Measurements from ENCODE around the gene GLRX3. TPM values are rescaled to one million over a fixed set of nuclear protein-coding genes. Genes with fewer than 3 reads are reported as not detected.
A peak's percentile ranks its signal among the peaks of the same experiment; 100 is the strongest.
"Not testable (repeated sequence)": the region's sequence is repeated elsewhere in the genome, so short reads cannot be mapped to it uniquely, and the experiment has no call there.

Gene GLRX3
- total and polyA plus RNA-seq, 7 experiments from 2014 or later, result 30.1 to 74.7 (median 44.2) TPM

GRCh38 chr10:130195746-130196294 is 59.6 kb downstream of the GLRX3 start:
- Histone ChIP-seq H3K27me3 (ENCODE audit: control insufficient read depth in 2 of 2, insufficient read depth in 2 of 2, low read length in 2 of 2) (no peaks in the 10 kb centered on the region), H3K36me3 (ENCODE audit: control insufficient read depth in 2 of 3, insufficient read depth in 3 of 3, low read length in 3 of 3) (no peaks in the 10 kb centered on the region), H3K9me3 (ENCODE audit: control insufficient read depth in 2 of 3, low read length in 3 of 3) (no peaks in the 10 kb centered on the region), H3K27ac (ENCODE audit: low read depth, low read length) (no peak overlapping the region), H3K4me1 (ENCODE audit: control insufficient read depth in 2 of 2, insufficient read depth in 2 of 2, low read length in 2 of 2) (no peaks in the 10 kb centered on the region), H3K4me3 (ENCODE audit: low read length) (no peak overlapping the region)
- ChIA-PET CTCF (interaction anchor here (1.1 kb wide), 1 partner anchor 9 kb away, joined by 3 read pairs; no protein-coding TSS in a partner anchor), POLR2A (no interaction called here)
- intact Hi-C loops (cut with micrococcal nuclease), result loop anchor here in 1 of 2 donors (10.0 kb wide), 1 partner anchor 139 kb away; no protein-coding TSS in a partner anchor
- Mint-ChIP-seq H3K4me1 (peaks cover 0 to 9% (median 7%) of the 10 kb centered on the region in 7 donors), H3K36me3 (peaks cover 0 to 5% (median 0%) of the 10 kb centered on the region in 5 donors), H3K9me3 (peaks cover 0 to 1% (median 0%) of the 10 kb centered on the region in 11 donors), H3K4me3 (no peak overlapping the region), H3K27ac (no peak overlapping the region), H3K27me3 (peaks cover 6 to 21% (median 9%) of the 10 kb centered on the region in 5 donors)
- ATAC-seq (no peak), DNase-seq (no peak)

- CTCF ChIA-PET, result interaction anchor here (1.1 kb wide), 1 partner anchor 10 kb away, joined by 3 read pairs; no protein-coding TSS in a partner anchor
Observed at GRCh38 chr10:130196511-130197487, 60.6 kb downstream of the GLRX3 start.

GRCh38 chr10:130198651-130199050 is 62.5 kb downstream of the GLRX3 start:
- POLR2A ChIA-PET, result no interaction called here
- intact Hi-C loops (cut with micrococcal nuclease), result loop anchor here in 1 of 2 donors (10.0 kb wide), 1 partner anchor 136 kb away; no protein-coding TSS in a partner anchor
- ATAC-seq (no peak), DNase-seq (no peak)
- no peaks in the 10 kb centered on the region for H3K9me3 ChIP-seq (ENCODE audit: control insufficient read depth in 2 of 3, low read length in 3 of 3)
- H3K27ac ChIP-seq (ENCODE audit: low read depth, low read length), result no peak overlapping the region
- H3K9me3 Mint-ChIP-seq, result peaks cover 0 to 1% (median 0%) of the 10 kb centered on the region in 11 donors
- H3K36me3 Mint-ChIP-seq, result peaks cover 0 to 5% (median 0%) of the 10 kb centered on the region in 5 donors
- no peaks in the 10 kb centered on the region for H3K4me1 ChIP-seq (ENCODE audit: control insufficient read depth in 2 of 2, insufficient read depth in 2 of 2, low read length in 2 of 2)
- H3K36me3 ChIP-seq (ENCODE audit: control insufficient read depth in 2 of 3, insufficient read depth in 3 of 3, low read length in 3 of 3), result no peaks in the 10 kb centered on the region
- H3K27me3 ChIP-seq (ENCODE audit: control insufficient read depth in 2 of 2, insufficient read depth in 2 of 2, low read length in 2 of 2), result no peaks in the 10 kb centered on the region
- H3K4me3 ChIP-seq (ENCODE audit: low read length), result no peak overlapping the region
- H3K4me3 Mint-ChIP-seq, result no peak overlapping the region
- CTCF ChIA-PET, result interaction anchor here (0.6 kb wide), 1 partner anchor 114 kb away, joined by 5 read pairs; no protein-coding TSS in a partner anchor
- H3K4me1 Mint-ChIP-seq, result peaks cover 0 to 3% (median 0%) of the 10 kb centered on the region in 7 donors
- H3K27me3 Mint-ChIP-seq, result peaks cover 0 to 4% (median 0%) of the 10 kb centered on the region in 5 donors
- no peak overlapping the region for H3K27ac Mint-ChIP-seq

More at GRCh38 chr10:130196511-130197487, 60.6 kb downstream of the GLRX3 start:
- Mint-ChIP-seq H3K4me1 (peaks cover 0 to 3% (median 1%) of the 10 kb centered on the region in 7 donors), H3K9me3 (peaks cover 0 to 1% (median 0%) of the 10 kb centered on the region in 11 donors), H3K4me3 (no peak overlapping the region), H3K27ac (no peak overlapping the region), H3K27me3 (peaks cover 1 to 13% (median 3%) of the 10 kb centered on the region in 5 donors), H3K36me3 (peaks cover 0 to 5% (median 0%) of the 10 kb centered on the region in 5 donors)
- ATAC-seq, result no peak
- POLR2A ChIA-PET, result no interaction called here
- intact Hi-C loops (cut with micrococcal nuclease), result loop anchor here in 1 of 2 donors (10.0 kb wide), 1 partner anchor 138 kb away; no protein-coding TSS in a partner anchor
- no peaks in the 10 kb centered on the region for H3K9me3 ChIP-seq (ENCODE audit: control insufficient read depth in 2 of 3, low read length in 3 of 3)
- H3K27me3 ChIP-seq (ENCODE audit: control insufficient read depth in 2 of 2, insufficient read depth in 2 of 2, low read length in 2 of 2), result no peaks in the 10 kb centered on the region
- no peak for DNase-seq
- H3K36me3 ChIP-seq (ENCODE audit: control insufficient read depth in 2 of 3, insufficient read depth in 3 of 3, low read length in 3 of 3), result no peaks in the 10 kb centered on the region
- no peak overlapping the region for H3K4me3 ChIP-seq (ENCODE audit: low read length)
- no peak overlapping the region for H3K27ac ChIP-seq (ENCODE audit: low read depth, low read length)
- H3K4me1 ChIP-seq (ENCODE audit: control insufficient read depth in 2 of 2, insufficient read depth in 2 of 2, low read length in 2 of 2), result no peaks in the 10 kb centered on the region

DNA sequence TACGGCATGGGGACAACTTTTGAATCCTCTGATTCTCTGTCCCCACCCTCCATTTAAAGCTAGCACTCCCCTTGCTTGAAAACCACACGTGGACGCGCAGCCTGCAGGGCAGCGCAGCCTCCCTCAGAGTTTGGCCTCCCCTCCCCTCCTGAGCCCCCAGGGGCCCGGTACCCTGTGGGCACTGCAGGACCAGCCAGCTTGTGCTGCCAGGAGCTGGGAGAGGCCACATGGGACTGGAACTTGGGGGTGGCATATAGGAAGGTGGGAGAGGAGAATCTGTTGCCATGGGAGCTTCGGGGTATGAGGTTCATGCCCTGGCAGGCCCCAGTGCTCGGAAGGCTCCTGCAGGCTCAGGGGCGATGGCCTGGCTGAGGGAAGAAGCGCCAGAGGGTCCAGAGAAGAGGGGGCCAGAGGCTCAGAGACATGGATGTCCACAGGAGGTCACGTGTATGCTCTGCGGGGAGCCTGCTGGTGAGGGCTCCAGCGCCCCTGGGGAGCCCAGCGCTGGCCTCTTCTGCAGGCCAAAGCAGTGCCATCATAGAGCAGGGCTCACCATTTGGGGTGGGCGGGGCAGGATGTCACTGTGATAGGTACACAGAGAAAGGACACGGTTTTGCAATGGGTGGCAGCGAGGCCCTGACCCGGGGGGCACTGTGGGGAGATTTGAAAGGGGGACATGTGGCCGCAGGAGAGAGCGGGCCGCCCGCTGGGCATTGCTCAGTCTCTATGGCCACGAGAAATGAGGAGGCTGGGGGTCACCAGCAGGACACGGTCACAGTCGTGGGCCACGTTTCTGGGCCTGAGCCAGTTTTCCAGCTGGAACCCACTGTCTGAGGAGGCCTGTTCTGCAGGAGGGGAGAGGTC is 64.2 kb downstream of the GLRX3 start:
- CTCF ChIA-PET, result interaction anchor here (0.5 kb wide), 1 partner anchor 68 kb away, joined by 3 read pairs; no protein-coding TSS in a partner anchor
- Mint-ChIP-seq H3K4me3 (no peak overlapping the region), H3K27me3 (no peaks in the 10 kb centered on the region), H3K36me3 (peaks cover 0 to 5% (median 0%) of the 10 kb centered on the region in 5 donors), H3K9me3 (peaks cover 0 to 1% (median 0%) of the 10 kb centered on the region in 11 donors), H3K27ac (no peak overlapping the region), H3K4me1 (no peaks in the 10 kb centered on the region)
- no peak overlapping the region for H3K27ac ChIP-seq (ENCODE audit: low read depth, low read length)
- intact Hi-C loops (cut with micrococcal nuclease), result no loop called here
- DNase-seq (no peak), ATAC-seq (peak; percentile 6)
- POLR2A ChIA-PET, result no interaction called here
- H3K9me3 ChIP-seq (ENCODE audit: control insufficient read depth in 2 of 3, low read length in 3 of 3), result no peaks in the 10 kb centered on the region
- H3K4me1 ChIP-seq (ENCODE audit: control insufficient read depth in 2 of 2, insufficient read depth in 2 of 2, low read length in 2 of 2), result no peaks in the 10 kb centered on the region
- no peaks in the 10 kb centered on the region for H3K27me3 ChIP-seq (ENCODE audit: control insufficient read depth in 2 of 2, insufficient read depth in 2 of 2, low read length in 2 of 2)
- no peak overlapping the region for H3K4me3 ChIP-seq (ENCODE audit: low read length)
- no peaks in the 10 kb centered on the region for H3K36me3 ChIP-seq (ENCODE audit: control insufficient read depth in 2 of 3, insufficient read depth in 3 of 3, low read length in 3 of 3)

DNA sequence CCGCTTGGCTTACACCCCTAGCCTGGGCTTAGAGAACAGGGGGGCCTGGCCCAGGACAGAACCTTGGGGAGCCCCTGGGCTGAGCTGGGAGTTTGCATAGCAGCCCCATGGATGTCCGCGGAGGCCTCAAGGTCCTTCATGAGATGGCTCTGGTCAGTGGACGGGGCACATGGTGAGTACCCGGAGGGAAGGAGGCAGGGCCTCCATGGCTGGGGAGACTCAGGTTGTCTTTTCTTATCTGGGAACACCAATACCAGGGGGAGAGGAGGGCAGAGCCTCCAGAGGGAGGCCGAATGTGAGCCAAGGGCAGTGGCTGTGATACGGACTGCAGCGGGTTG is 64.8 kb downstream of the GLRX3 start:
- Histone ChIP-seq H3K4me3 (ENCODE audit: low read length) (no peak overlapping the region), H3K36me3 (ENCODE audit: control insufficient read depth in 2 of 3, insufficient read depth in 3 of 3, low read length in 3 of 3) (no peaks in the 10 kb centered on the region), H3K9me3 (ENCODE audit: control insufficient read depth in 2 of 3, low read length in 3 of 3) (no peaks in the 10 kb centered on the region), H3K27ac (ENCODE audit: low read depth, low read length) (no peak overlapping the region), H3K27me3 (ENCODE audit: control insufficient read depth in 2 of 2, insufficient read depth in 2 of 2, low read length in 2 of 2) (no peaks in the 10 kb centered on the region), H3K4me1 (ENCODE audit: control insufficient read depth in 2 of 2, insufficient read depth in 2 of 2, low read length in 2 of 2) (no peaks in the 10 kb centered on the region)
- DNase-seq, result no peak
- CTCF ChIA-PET, result interaction anchor here (0.5 kb wide), 1 partner anchor 68 kb away, joined by 3 read pairs; no protein-coding TSS in a partner anchor
- POLR2A ChIA-PET, result no interaction called here
- no peak overlapping the region for H3K27ac Mint-ChIP-seq
- no peaks in the 10 kb centered on the region for H3K4me1 Mint-ChIP-seq
- ATAC-seq, result peak; percentile 26
- intact Hi-C loops (cut with micrococcal nuclease), result no loop called here
- peaks cover 0 to under 1% (median 0%) of the 10 kb centered on the region in 11 donors for H3K9me3 Mint-ChIP-seq
- no peaks in the 10 kb centered on the region for H3K27me3 Mint-ChIP-seq
- no peak overlapping the region for H3K4me3 Mint-ChIP-seq
- H3K36me3 Mint-ChIP-seq, result peaks cover 0 to 2% (median 0%) of the 10 kb centered on the region in 5 donors

DNA sequence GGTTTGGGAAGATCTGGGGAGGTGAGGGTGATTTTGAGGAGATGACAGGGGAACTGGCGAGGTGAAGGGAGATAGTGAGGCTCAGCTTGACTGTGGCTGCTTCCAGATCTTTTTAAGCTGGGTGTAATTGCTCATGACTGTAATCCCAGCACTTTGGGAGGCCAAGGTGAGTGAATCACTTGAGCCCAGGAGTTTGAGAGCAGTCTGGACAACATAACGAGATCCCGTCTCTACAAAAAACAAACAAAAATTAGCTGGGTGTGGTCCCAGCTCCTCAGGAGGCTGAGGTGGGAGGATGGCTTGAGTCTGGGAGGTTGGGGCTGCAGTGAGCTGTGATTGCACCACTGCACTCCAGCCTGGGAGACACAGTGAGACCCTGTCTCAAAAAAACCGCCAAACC is 66.0 kb downstream of the GLRX3 start:
- H3K27ac ChIP-seq (ENCODE audit: low read depth, low read length); intact Hi-C loops (cut with micrococcal nuclease); H3K36me3 Mint-ChIP-seq; H3K4me3 ChIP-seq (ENCODE audit: low read length); H3K27ac Mint-ChIP-seq; DNase-seq; H3K4me1 ChIP-seq (ENCODE audit: control insufficient read depth in 2 of 2, insufficient read depth in 2 of 2, low read length in 2 of 2); POLR2A ChIA-PET; H3K27me3 ChIP-seq (ENCODE audit: control insufficient read depth in 2 of 2, insufficient read depth in 2 of 2, low read length in 2 of 2); ATAC-seq; H3K9me3 ChIP-seq (ENCODE audit: control insufficient read depth in 2 of 3, low read length in 3 of 3); H3K9me3 Mint-ChIP-seq; H3K27me3 Mint-ChIP-seq; H3K4me3 Mint-ChIP-seq; H3K36me3 ChIP-seq (ENCODE audit: control insufficient read depth in 2 of 3, insufficient read depth in 3 of 3, low read length in 3 of 3); H3K4me1 Mint-ChIP-seq: not testable (repeated sequence)
- CTCF ChIA-PET, result interaction anchor here (0.7 kb wide), 1 partner anchor 761 kb away, joined by 4 read pairs; no protein-coding TSS in a partner anchor

Measured in naive thymus-derived CD4-positive, alpha-beta T cell (primary cell).